ENCODE measurements around the gene CST3.

CST3 gene

DNA sequence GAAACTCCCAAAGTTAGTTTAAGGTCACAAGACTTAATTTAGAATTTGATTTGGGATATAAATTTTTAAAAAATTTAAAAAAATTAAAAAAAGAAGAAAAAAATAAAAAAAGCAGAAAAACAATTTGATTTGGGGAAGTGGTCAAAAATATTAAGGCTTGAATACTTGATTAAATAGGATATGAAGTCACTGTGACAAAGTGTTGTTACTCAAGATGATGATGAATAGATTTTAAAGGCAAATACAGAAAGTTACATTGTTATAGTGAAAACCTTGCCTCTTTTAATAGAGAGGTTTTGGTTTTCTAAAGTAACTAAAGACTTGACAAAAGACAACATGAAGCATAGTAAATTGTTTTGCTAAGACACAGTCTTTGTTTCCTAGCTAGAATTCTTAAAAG is 39.3 kb downstream of the CST3 start:
- DNase-seq = no peak

DNA sequence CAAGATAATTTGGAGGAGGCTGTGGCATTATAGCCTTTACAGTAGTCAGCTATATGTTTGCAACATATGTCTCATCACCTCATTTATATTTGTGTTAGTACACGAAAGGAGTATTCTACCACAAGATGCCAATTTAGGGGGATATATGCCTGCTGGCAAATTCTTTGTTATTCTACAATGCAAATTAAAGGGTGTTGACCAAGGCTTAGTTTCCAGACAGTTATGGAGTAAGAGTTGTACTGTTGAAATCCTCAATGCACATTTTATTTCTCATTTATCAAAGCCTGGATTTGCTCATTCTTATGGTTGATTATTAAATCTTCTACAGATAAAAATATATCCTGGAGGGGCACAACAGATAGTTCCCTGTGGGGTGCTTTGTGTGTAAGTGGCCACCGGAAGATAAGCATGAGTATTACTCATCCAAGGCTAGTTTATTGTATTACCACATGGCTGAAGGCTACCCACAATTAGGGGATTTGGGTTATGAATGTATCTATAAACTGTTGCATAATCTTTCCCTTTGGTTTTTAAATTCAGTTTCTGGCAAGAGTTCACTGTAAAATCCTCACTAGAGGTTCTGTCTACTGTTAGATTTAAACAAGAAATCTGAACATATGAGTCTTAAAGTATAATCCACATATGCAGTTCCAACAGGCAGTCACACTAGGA is 41.0 kb downstream of the CST3 start:
- DNase-seq = no peak

DNA sequence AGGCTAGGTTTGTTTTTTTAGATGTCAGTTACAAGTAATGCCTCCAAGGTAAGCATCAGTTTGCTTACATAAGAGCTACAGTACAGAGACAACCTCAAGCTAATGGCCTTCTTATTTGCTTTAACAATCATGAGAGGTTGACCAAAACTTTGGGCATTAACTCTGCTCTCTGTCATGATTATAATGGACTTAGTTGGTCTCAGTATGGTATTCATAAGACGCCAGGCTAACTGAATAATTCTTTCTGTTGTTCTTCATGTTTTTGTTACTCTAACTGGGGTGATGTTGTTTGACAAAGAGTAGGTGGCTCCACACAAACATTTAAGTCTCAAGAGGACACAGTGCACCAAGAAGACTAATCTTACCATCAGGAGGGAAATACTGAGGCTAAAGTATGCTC is 41.8 kb downstream of the CST3 start:
- no peak for DNase-seq

DNA sequence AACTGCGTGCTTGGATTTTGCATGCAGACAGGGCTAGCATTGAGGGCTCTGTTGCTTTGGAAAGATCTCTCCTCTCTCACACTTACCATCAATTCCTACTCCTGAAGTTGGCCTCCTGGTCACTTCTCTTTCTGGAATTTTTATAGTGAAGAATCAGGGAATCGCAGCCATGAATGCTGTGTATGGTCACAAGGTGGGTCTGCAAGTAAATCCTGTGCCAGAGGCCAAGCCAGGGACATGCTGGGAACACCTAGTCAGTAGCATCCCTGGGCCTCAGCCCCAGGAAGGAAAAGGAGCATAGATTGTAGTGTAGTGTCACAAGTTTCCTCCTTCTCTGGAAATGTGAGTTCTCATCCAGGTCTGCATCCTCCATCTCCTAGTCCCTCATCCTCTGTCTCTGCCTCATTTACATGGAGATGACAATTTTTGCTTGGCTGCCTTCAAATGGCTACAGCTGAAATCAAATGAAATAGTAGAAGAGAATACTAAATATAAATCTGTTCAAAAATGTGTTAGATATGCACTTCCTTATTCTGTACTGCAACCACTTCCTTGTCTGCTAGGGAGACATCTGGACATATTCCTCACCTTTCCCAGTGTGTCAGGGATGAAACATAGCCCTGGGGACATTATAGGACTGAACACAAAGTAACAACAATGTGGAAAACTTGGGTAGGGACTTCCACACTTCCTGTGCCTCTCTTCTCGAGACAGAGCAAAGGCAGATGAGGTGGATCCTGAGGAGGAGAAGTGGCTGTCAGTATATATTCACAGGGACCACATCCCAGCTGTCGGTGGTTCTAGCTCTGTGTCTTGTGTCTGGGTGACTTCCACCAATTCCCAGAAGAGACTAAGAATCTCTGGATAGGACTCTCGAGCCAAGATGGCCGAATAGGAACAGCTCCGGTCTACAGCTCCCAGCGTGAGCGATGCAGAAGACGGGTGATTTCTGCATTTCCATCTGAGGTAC is 49.0 kb downstream of the CST3 start:
- no peak for DNase-seq

DNA sequence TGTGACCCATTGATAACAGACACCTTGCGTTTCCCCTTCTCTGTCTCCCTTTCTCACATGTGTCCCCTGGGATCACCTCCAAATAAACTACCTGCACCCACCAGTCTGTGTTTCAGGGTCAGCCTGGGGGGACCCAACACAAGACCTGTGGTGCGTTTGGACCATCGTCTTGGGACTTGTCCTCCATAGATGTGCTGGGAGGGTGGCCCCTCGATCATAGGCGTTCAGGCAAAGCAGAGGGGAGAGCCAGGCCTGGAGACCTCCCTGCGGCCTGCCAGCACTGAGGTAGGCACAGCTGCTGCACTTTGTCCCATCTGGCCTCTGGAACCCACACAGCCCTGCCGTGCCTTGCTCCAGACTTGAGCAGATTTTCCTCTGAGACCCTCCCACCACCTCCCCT is 50.1 kb downstream of the CST3 start:
- DNase-seq = no peak

DNA sequence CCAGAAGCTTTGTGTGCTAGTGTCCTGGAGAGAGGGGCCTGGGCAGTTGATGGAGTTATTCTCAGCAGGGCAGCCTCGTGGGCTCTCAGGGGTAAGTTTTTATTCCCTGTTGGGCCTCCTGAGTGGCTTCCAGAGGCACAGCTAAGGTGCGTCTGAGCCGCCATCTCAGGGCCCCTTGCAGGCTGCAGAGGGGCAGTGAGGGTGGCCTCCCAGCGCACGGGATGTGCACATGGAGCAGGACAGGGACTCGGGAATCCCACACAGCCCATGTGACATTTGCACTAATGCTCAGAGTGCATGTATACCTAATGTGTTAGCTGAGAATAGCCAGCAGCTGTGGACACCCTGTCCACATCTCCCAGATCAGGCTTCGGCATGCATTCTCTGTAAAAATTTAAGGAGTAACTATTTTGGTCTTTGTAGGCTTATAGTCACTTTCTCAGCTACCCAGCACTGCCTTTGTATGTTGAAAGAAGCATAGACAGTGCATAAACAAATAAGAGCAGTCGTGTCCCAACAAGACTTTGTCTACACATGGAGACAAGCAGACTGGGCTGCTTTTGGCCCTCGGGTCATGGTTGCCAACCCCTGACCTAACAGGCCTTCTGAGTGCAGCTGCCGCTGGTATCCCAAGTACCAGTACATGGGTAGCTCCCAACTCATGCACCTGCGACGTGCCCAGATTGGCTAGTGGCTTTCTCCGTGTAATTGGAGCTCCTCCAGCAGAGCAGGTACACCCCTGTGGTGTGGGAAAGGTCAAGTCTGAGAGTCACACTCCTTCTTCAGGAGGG is 50.8 kb downstream of the CST3 start:
- DNase-seq = no peak

DNA sequence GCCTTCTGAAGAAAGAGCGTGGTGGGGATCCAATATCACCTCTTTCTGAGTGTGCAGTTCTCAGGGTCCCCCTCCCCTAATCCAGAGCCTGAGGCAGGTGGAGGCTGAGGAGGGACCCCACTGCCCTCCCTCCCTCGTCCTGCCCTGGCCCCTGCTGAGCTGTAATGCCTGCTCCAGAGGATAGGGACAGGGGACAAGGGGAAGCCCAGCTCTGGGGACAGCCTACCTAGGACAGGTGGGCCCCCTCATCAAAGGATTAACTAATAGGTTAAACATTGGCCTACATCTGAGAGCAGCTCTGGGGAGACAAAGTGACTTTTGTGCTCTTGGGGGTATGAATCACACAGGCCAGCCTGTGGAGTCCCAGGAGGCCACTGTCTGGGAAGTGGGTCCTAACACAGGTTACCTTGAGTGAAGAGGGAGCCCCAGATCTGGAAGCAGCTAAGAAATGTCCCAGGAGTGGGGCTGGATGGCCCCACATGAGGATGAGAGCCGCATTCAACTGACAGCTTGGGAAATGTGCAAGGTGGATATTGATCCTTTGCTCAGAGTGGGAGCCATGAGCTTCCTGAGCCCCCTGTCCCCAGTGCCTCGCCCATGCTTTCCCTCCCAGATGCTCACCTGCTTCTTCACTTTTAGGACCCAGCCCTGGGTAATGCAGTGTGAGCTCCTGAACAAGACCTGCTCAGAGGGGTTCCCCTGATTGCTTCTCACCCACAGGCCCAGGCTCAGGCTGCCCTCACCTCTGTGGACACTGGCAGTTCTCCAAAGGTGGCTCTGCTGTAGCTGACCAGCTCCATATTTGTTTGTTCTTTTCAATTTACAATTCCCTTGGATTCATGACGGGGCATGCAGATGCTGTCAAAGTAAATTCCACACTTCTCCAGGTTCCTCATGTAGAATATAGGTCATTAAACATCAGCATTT is 51.7 kb downstream of the CST3 start:
- no peak for DNase-seq

DNA sequence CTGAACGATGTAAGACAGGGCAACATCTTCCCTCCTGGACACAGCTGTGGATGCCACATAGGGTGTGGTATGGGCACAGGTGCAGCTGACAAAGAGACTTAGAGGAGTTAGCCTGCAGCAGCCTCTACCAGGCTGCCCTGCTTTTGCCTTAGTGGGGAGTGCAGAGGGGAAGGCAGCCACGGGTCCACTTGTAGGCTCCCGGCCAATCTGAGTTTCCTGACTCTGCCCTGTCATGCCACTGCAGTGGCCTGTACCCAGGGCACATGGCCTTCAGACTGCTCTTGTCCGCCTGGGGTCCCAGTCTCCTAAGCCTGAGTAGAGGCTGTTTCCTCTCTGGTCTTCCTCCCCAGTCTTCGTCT is 52.3 kb downstream of the CST3 start:
- no peak for DNase-seq

DNA sequence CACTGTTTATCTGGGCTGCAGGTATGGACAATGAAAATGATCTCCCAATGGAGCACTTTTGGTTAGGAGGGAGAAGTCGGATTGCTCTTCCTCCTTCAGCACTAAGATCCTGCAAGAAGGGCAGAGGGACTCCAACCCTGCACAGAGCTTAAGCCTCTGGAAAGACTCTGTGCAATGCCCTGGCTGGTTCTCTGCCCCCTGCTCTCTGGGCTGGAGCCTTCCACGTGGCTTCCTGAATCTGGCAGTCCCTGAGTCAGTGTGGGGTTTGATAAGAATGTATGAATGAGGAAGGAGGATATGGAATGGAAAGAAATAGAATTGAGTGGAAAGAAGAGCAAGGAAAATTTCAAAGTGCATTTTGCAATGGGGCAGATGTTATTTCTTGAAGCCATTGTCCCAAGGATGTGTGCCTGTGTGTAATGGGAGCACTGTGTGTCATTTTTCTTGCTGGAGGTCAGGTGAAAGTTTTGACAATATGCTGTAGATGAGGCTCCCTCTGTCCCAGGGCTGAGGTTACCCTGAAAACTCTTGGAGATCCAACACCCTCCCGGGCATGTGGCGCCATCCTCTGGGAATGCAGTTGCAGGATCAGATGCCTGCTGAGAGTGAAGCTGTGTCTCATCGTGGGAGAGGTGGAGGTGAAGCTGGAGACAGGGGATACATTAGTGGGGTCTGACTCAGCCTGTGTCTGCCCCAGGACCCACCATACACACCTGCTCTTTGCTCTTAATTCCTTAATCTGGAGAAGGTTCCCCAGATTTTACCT is 53.1 kb downstream of the CST3 start:
- DNase-seq = no peak
